HCT116 (cell line): ENCODE results near the gene RWDD1.

ENCODE experiments used
- POLR2A ChIP-seq: IDR thresholded peaks from 2 replicates; pipeline ENCODE4 v1.7.0; 2011; ENCODE audit warnings: borderline replicate concordance; ENCODE audit not compliant: insufficient read depth, insufficient read length; ENCODE audit errors: extremely low read depth
- SIN3A ChIP-seq: IDR thresholded peaks from 2 replicates; pipeline ENCODE4 v1.6.1; 2012; ENCODE audit warnings: low read depth
- SRF ChIP-seq: IDR thresholded peaks from 2 replicates; pipeline ENCODE4 v1.6.1; 2012; ENCODE audit warnings: low read depth
- YY1 ChIP-seq: IDR thresholded peaks from 2 replicates; pipeline ENCODE4 v1.6.1; 2011; ENCODE audit warnings: low read length, low read depth, moderate library complexity, mild to moderate bottlenecking; ENCODE audit not compliant: insufficient replicate concordance; ENCODE audit errors: extremely low read depth
- TF ChIP-seq, protein P1 (sequence below), 3 experiments: fragments of 200-600 bp in 1 of 3; sonication (generic) in 1 of 3; IDR thresholded peaks in 2 of 3; conservative IDR thresholded peaks in 1 of 3; 2 replicates each; pipeline ENCODE4 v1.5.1; 2012 to 2017; ENCODE audit warnings: low read depth in 2 of 3, low read length in 2 of 3, antibody characterized with exemption in 1 of 3, borderline replicate concordance in 1 of 3, control low read depth in 1 of 3, mild to moderate bottlenecking in 1 of 3, mixed read lengths in 1 of 3, mixed run types in 1 of 3, moderate library complexity in 1 of 3; ENCODE audit not compliant: insufficient read depth in 1 of 3

DNA sequence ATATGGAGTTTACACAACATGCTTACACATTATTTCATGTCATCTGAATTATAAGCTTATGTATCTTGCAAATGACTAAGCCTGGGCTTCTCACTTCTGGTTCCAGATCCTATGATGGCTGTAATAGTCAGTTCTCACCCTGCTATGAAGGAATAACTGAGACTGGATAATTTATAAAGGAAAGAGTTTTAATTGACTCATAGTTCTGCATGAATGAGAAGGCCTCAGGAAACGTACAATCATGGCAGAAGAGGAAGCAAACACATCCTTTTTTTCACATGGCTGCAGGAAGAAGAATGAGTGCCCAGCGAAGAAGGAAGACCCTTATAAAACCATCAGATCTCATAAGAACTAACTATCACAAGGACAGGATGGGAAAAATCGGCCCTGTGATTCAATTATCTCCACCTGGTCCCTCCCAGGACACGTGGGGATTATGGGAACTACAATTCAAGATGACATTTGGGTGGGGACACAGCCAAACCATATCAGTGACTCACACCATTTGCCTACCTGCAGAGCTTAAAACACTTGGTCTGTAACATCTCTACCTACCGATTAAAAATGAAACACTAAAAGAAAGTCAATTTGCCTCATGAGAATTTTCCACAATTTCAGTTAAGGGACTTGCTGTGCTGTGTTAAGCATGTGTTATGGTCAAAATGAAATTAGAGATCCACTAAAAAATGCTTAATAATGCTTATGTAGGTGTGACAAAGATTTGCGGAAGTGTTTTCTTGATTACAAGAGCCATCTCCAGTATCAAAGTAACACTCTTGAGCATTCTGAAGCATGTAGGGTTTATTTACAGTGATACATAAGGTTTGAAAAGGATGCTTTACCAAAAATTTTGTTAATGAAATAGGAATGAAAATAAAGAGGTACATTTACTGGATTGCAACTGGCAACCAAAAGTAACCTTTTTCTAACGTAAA is 2.2 kb upstream of the RWDD1 start:
- TF ChIP-seq, protein P1, sequence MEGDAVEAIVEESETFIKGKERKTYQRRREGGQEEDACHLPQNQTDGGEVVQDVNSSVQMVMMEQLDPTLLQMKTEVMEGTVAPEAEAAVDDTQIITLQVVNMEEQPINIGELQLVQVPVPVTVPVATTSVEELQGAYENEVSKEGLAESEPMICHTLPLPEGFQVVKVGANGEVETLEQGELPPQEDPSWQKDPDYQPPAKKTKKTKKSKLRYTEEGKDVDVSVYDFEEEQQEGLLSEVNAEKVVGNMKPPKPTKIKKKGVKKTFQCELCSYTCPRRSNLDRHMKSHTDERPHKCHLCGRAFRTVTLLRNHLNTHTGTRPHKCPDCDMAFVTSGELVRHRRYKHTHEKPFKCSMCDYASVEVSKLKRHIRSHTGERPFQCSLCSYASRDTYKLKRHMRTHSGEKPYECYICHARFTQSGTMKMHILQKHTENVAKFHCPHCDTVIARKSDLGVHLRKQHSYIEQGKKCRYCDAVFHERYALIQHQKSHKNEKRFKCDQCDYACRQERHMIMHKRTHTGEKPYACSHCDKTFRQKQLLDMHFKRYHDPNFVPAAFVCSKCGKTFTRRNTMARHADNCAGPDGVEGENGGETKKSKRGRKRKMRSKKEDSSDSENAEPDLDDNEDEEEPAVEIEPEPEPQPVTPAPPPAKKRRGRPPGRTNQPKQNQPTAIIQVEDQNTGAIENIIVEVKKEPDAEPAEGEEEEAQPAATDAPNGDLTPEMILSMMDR (IDR thresholded peaks at IDR 0.05 in 2 of 3, conservative IDR thresholded peaks at IDR 0.05 in 1 of 3; ENCODE audit: borderline replicate concordance in 1 of 3, insufficient read depth in 1 of 3, low read depth in 2 of 3, low read length in 2 of 3), result no peak
- TF ChIP-seq SIN3A (no peak), POLR2A (no peak), YY1 (no peak), SRF (no peak)
